ENCODE measurements around the gene ZSCAN10.
"Not testable (repeated sequence)": the region's sequence is repeated elsewhere in the genome, so short reads cannot be mapped to it uniquely, and the experiment has no call there.

ZSCAN10 gene

DNA sequence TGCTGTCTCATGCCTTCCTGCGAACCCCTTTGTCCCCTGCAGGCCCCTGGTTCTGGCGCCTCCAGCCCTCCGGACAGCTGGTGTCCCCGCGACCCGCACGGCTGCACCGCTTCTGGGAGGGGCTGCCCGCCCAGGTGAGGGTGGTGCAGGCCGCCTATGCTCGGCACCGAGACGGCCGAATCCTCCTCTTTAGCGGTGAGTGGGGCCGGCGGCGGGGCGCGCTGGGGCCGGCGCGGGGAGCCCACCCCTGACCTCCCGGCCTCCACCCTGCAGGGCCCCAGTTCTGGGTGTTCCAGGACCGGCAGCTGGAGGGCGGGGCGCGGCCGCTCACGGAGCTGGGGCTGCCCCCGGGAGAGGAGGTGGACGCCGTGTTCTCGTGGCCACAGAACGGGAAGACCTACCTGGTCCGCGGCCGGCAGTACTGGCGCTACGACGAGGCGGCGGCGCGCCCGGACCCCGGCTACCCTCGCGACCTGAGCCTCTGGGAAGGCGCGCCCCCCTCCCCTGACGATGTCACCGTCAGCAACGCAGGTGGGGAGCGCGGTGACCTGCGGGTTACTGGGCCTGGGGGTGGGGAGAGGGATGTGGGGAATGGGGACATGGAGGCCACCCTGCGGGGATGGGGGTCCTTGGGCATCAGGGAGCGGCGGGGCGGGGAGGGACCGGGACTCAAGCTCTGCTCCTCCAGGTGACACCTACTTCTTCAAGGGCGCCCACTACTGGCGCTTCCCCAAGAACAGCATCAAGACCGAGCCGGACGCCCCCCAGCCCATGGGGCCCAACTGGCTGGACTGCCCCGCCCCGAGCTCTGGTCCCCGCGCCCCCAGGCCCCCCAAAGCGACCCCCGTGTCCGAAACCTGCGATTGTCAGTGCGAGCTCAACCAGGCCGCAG is 40.7 kb downstream of the ZSCAN10 start:
- DNase-seq (ENCODE audit: insufficient read length, low spot score) (no peak), FAIRE-seq (peak; percentile 74)
- TF ChIP-seq TAF1 (IDR thresholded peaks at IDR 0.05; ENCODE audit: low read depth, low read length) (no peak), POLR2AphosphoS5 (IDR thresholded peaks at IDR 0.05; ENCODE audit: low read depth, low read length) (no peak), POU2F2 (IDR thresholded peaks at IDR 0.05; ENCODE audit: low read depth, low read length) (no peak), POLR2A (IDR thresholded peaks at IDR 0.05; ENCODE audit: low read depth, low read length) (no peak), SPI1 (IDR thresholded peaks at IDR 0.05; ENCODE audit: low read depth, low read length) (no peak), PAX5 (IDR thresholded peaks at IDR 0.05; ENCODE audit: insufficient read depth, low read length, severe bottlenecking) (no peak)

DNA sequence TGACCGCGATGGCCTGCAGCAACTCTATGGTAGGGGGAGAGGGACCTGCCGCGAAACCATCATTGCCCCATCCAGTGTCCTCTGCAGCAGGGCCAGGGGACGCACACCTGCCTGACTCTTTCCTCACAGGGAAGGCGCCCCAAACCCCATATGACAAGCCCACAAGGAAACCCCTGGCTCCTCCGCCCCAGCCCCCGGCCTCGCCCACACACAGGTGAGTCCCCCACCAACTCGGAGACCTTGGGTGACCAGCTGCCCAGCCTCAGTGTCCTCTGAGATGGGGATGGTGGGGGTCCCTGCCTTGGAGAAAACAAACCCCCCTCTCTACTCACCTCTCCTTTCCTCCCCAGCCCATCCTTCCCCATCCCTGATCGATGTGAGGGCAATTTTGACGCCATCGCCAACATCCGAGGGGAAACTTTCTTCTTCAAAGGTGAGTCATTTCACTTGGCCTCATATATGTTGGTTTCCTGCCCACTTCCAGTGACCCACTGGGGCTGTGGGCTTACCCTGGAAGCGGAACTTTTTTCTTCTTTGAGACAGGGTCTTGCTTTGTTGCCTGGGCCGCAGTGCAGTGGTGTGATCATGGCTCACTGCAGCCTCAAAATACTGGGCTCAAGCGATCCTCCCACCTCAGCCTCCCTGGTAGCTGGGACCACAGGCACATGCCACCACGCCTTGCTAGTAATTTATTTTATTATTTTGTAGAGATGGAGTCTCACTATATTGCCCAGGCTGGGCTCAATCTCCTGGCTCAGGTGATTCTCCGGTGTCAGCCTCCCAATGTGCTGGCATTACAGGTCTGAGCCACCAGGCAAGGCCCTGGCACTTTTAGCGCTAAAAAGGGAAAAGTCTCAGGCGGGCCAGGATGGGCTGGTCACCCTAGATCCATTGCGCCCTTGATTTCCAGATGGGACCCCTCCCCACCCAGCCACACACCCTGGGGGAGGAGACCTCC is 41.6 kb downstream of the ZSCAN10 start:
- TF ChIP-seq POLR2AphosphoS5 (IDR thresholded peaks at IDR 0.05; ENCODE audit: low read depth, low read length) (no peak), PAX5 (IDR thresholded peaks at IDR 0.05; ENCODE audit: insufficient read depth, low read length, severe bottlenecking) (no peak), TAF1 (IDR thresholded peaks at IDR 0.05; ENCODE audit: low read depth, low read length) (no peak), SPI1 (IDR thresholded peaks at IDR 0.05; ENCODE audit: low read depth, low read length) (no peak), POLR2A (IDR thresholded peaks at IDR 0.05; ENCODE audit: low read depth, low read length) (no peak), POU2F2 (IDR thresholded peaks at IDR 0.05; ENCODE audit: low read depth, low read length) (no peak)
- DNase-seq (ENCODE audit: insufficient read length, low spot score) (no peak), FAIRE-seq (no peak)

- no peak for TF ChIP-seq POLR2AphosphoS5 (IDR thresholded peaks at IDR 0.05; ENCODE audit: low read depth, low read length)
- no peak for TF ChIP-seq PAX5 (IDR thresholded peaks at IDR 0.05; ENCODE audit: insufficient read depth, low read length, severe bottlenecking)
- no peak for TF ChIP-seq TAF1 (IDR thresholded peaks at IDR 0.05; ENCODE audit: low read depth, low read length)
- no peak for TF ChIP-seq SPI1 (IDR thresholded peaks at IDR 0.05; ENCODE audit: low read depth, low read length)
- TF ChIP-seq POLR2A (IDR thresholded peaks at IDR 0.05; ENCODE audit: low read depth, low read length) = no peak
- no peak for TF ChIP-seq POU2F2 (IDR thresholded peaks at IDR 0.05; ENCODE audit: low read depth, low read length)
- no peak for FAIRE-seq
- DNase-seq (ENCODE audit: insufficient read length, low spot score) = no peak
Observed at GRCh38 chr16:3056336-3057180, 42.5 kb downstream of the ZSCAN10 start.

DNA sequence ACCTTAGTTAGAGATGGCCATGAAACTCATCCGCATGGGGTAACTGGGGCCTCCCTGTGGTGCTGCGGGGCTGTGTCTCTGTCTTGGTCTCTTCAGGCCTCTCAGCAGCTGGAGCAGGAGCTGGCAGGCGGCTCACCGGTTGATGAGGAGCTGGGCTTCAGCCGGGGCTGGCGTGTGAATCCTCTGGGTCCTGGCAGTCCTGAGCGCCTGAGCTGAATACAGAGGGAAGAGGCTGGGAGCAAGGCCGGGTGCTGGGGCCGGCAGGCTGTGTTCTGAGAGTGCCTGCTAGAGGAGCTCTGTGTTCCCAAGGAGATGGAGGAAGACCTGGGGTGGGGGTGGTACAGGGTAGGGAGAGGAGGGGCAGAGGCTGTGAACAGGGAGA is 43.4 kb downstream of the ZSCAN10 start:
- FAIRE-seq; DNase-seq (ENCODE audit: insufficient read length, low spot score): not testable (repeated sequence)

DNA sequence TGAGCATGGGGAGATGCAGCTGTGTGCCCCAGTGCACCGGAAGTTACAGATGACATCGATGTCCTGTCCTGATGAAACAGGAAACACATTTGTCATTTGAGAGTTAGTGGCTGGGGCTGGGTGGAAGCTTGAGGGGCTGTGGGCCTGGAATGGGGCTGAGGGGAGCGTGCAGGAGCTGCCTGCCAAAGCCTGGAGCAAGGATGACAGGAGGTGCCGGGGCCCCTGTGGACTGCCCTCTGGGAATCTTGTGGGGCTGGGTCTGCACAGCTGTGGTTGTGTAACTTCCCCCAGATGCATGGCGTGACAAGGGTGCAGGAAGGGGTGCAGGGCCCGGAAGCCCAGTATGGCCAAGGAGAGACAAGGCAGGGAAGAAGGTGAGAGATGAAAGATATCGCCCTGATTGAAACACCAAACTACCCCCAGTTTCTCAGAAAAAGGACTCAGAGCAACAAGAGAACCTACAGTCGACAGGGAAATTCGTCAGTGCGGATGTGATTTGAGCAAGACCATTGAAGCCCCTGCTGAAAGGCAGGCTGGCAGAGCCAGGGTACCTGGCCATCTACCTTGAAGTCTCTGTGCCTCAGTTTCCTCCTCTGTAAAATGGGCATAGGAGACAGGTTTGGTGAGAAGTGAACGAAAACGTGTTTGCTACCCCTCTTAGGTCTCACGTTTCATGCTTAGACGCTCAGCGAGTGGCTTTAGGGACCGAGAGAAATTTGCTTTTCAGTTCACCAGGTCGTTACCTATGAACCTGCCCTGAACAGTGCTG is 43.9 kb downstream of the ZSCAN10 start:
- DNase-seq (ENCODE audit: insufficient read length, low spot score) (no peak), FAIRE-seq (peak; percentile 52)
- no peak for TF ChIP-seq POU2F2 (IDR thresholded peaks at IDR 0.05; ENCODE audit: low read depth, low read length)
- TF ChIP-seq POLR2AphosphoS5 (IDR thresholded peaks at IDR 0.05; ENCODE audit: low read depth, low read length) = no peak
- no peak for TF ChIP-seq TAF1 (IDR thresholded peaks at IDR 0.05; ENCODE audit: low read depth, low read length)

DNA sequence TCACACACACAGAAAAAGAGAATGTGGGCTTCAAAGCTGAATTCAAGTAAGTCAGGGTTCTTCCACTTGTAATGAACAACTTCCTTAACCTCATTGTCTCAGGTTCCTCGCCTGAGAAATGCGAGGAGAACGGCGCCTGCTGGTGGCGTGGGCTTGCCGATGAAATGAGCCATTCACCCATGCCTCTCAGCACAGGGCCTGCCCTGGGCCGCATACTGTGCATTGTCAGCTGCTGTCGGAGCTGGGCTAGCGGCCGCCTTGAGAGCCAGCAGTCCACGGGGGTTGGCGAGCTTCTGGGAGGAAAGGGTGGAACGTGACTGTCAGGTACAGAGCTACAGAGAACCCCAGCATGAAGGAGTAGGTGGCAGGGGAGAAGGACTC is 45.8 kb downstream of the ZSCAN10 start:
- FAIRE-seq; DNase-seq (ENCODE audit: insufficient read length, low spot score): not testable (repeated sequence)

DNA sequence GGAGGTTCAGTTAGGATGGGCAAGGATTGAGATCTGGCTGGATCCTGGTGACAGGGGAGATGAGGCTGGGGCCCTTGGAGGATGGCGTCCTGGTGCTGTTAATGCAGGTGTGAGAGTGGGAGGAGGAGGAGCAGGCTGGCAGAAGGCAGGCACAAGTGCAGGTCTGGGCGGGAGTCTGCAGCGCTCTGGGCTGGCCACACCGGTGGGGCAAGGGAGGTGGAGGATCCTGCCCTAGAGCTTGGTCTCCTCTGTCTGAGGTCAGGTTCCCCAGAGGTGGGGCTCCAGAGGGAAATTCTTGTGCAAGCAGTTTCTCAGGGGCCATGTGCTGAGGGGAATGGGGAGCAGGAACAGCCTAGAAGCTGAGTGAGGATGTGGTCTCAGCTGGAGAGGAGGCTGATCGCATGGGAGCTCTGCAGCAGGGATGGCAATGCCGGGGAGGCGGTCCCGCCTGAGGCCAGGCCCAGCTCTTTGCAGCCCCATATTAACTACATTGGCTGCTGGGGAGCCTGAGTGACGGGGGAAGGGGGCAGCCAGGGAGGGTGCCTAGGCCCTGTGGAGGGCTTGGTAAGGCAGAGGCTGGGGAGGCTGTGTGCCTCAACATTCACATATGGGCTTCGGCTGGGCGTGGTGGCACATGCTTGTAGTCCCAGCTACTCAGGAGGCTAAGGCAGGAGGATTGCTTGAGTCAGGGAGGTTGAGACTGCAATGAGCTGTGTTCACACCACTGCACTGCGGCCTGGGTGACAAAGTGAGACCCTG is 46.3 kb downstream of the ZSCAN10 start:
- FAIRE-seq = peak; percentile 38
- not testable (repeated sequence) for DNase-seq (ENCODE audit: insufficient read length, low spot score)

DNA sequence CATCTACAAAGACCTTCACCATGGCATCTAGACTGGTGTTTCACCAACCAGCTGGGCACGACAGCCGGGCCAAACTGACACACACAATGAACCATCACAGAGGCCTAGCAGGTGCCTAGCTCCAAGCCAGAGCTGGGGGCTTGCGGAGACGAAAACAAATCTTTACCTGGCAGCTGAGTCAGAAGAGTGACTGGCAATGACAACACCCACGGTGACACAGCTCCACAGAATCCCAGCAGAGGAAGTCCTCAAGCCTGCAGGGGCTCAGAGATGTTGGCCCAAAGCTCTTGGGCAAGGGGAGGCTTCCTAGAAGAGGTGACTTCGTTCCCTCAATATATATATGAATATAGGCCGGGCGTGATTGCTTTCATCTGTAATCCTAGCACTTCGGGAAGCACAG is 47.6 kb downstream of the ZSCAN10 start:
- DNase-seq (ENCODE audit: insufficient read length, low spot score) (no peak), FAIRE-seq (no peak)
- TF ChIP-seq SPI1 (IDR thresholded peaks at IDR 0.05; ENCODE audit: low read depth, low read length) = no peak
- TF ChIP-seq TAF1 (IDR thresholded peaks at IDR 0.05; ENCODE audit: low read depth, low read length) = no peak
- no peak for TF ChIP-seq POLR2AphosphoS5 (IDR thresholded peaks at IDR 0.05; ENCODE audit: low read depth, low read length)
- no peak for TF ChIP-seq POU2F2 (IDR thresholded peaks at IDR 0.05; ENCODE audit: low read depth, low read length)
- no peak for TF ChIP-seq PAX5 (IDR thresholded peaks at IDR 0.05; ENCODE audit: insufficient read depth, low read length, severe bottlenecking)
- TF ChIP-seq POLR2A (IDR thresholded peaks at IDR 0.05; ENCODE audit: low read depth, low read length) = no peak

DNA sequence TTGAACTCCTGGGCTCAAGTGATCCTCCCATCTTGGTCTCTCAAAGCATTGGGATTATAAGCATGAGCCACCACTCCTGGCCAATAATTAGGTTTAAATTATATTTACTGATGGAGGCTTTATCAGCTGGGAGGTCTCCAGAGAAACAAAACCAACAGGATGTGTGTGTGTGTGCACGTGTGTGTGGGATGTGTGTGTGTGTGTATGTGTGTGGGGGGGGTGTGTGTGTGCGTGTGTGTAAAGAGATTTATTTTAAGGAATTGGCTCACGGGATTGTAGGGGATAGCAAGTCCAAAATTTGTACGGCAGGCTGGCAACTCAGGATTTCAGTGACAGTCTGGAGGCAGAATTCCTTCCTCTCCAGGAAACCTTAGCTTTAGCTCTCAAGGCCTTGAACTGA is 48.1 kb downstream of the ZSCAN10 start:
- no peak for TF ChIP-seq SPI1 (IDR thresholded peaks at IDR 0.05; ENCODE audit: low read depth, low read length)
- no peak for TF ChIP-seq TAF1 (IDR thresholded peaks at IDR 0.05; ENCODE audit: low read depth, low read length)
- TF ChIP-seq POLR2A (IDR thresholded peaks at IDR 0.05; ENCODE audit: low read depth, low read length) = no peak
- TF ChIP-seq POLR2AphosphoS5 (IDR thresholded peaks at IDR 0.05; ENCODE audit: low read depth, low read length) = no peak
- TF ChIP-seq PAX5 (IDR thresholded peaks at IDR 0.05; ENCODE audit: insufficient read depth, low read length, severe bottlenecking) = no peak
- TF ChIP-seq POU2F2 (IDR thresholded peaks at IDR 0.05; ENCODE audit: low read depth, low read length) = no peak
- FAIRE-seq = no peak
- no peak for DNase-seq (ENCODE audit: insufficient read length, low spot score)

All from GM12891 (cell line).